Measurements from ENCODE around the gene AGAP1. TPM values are rescaled to one million over a fixed set of nuclear protein-coding genes. Genes with fewer than 3 reads are reported as not detected.
A peak's percentile ranks its signal among the peaks of the same experiment; 100 is the strongest.

Gene AGAP1
- total and polyA plus RNA-seq, 2 donors from 2014 or later = 8.1 to 44.5 TPM

DNA sequence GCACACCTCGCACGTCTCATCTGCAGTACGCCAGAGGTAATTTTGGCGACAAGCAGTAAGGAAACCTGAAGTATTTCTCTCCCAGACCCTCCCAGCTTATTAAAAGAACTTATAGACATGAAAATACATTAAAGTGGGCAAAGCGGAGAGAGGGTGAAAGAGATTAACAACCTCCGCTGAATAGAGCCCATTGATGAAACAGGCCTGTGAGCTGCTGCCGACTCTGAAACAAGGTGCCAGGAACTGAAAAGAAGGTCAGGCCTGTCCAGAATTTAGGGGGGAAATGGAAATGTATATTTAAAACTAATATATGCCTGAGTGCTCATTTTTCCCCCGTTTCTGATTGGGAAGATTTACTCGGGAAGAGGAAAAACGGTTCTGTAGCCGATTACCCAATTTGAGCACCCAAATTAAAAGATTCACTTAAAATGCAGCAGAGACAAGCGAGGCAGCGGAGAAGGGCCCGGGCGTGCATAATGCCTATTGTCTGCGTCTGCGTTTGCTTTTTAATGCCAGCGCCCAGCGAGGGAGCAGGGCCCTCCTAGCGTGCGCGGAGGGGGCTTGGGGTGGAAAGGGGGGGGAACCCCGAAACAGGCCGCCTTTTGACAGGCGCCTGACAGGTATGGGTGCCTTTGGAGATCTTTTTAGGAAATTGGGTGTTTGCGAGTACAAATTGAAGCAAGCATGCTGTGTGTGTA is 358.1 kb downstream of the AGAP1 start:
- H3K4me1 ChIP-seq (ENCODE audit: control insufficient read depth in 2 of 3, insufficient read depth in 2 of 3, low read depth in 1 of 3, low read length in 3 of 3) = no peaks in the 10 kb centered on the region
- no peak overlapping the region for H3K27ac ChIP-seq (ENCODE audit: low read depth in 2 of 2, low read length in 2 of 2)
- no peaks in the 10 kb centered on the region for H3K9me3 ChIP-seq (ENCODE audit: control insufficient read depth in 2 of 3, insufficient read depth in 1 of 3, low read length in 3 of 3)
- H3K9ac ChIP-seq (ENCODE audit: low read length in 3 of 3) = no peak overlapping the region
- FAIRE-seq (no peak), DNase-seq (no peak)
- H3K36me3 ChIP-seq (ENCODE audit: control insufficient read depth in 2 of 3, insufficient read depth in 3 of 3, low read length in 3 of 3) = no peaks in the 10 kb centered on the region
- H3K4me3 ChIP-seq (ENCODE audit: low read length in 3 of 3) = no peak overlapping the region
- H3K27me3 ChIP-seq (ENCODE audit: control insufficient read depth, insufficient read depth, low read length) = no peaks in the 10 kb centered on the region
- TF ChIP-seq, protein P1, sequence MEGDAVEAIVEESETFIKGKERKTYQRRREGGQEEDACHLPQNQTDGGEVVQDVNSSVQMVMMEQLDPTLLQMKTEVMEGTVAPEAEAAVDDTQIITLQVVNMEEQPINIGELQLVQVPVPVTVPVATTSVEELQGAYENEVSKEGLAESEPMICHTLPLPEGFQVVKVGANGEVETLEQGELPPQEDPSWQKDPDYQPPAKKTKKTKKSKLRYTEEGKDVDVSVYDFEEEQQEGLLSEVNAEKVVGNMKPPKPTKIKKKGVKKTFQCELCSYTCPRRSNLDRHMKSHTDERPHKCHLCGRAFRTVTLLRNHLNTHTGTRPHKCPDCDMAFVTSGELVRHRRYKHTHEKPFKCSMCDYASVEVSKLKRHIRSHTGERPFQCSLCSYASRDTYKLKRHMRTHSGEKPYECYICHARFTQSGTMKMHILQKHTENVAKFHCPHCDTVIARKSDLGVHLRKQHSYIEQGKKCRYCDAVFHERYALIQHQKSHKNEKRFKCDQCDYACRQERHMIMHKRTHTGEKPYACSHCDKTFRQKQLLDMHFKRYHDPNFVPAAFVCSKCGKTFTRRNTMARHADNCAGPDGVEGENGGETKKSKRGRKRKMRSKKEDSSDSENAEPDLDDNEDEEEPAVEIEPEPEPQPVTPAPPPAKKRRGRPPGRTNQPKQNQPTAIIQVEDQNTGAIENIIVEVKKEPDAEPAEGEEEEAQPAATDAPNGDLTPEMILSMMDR (IDR thresholded peaks at IDR 0.05; ENCODE audit: borderline replicate concordance, extremely low read depth, insufficient read depth) = no peak
- intact Hi-C loops (cut with DNase I) = no loop called here

DNA sequence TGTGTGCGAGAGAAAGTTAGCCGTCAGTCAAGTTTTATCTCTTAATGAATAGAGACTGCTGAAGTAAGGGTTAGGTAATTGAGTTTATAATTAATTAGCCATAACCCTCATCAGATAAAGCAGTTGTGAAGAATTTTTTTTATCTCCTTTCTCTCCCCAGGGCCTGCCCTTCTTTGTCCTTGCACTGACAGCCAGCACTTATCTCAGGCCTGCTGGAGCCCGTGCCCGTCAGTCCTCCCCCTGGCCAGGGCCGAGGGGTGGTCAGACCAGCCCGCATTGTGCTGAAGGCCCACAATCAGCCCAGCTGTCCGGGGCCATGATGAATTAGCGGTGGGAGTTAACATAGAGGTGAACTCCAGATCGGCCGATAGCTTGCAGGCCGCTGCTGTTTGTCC is 358.7 kb downstream of the AGAP1 start:
- FAIRE-seq = no peak
- Histone ChIP-seq H3K4me3 (ENCODE audit: low read length in 3 of 3) (no peak overlapping the region), H3K27ac (ENCODE audit: low read depth in 2 of 2, low read length in 2 of 2) (no peak overlapping the region), H3K36me3 (ENCODE audit: control insufficient read depth in 2 of 3, insufficient read depth in 3 of 3, low read length in 3 of 3) (no peaks in the 10 kb centered on the region), H3K27me3 (ENCODE audit: control insufficient read depth, insufficient read depth, low read length) (no peaks in the 10 kb centered on the region), H3K4me1 (ENCODE audit: control insufficient read depth in 2 of 3, insufficient read depth in 2 of 3, low read depth in 1 of 3, low read length in 3 of 3) (no peaks in the 10 kb centered on the region), H3K9me3 (ENCODE audit: control insufficient read depth in 2 of 3, insufficient read depth in 1 of 3, low read length in 3 of 3) (no peaks in the 10 kb centered on the region), H3K9ac (ENCODE audit: low read length in 3 of 3) (no peak overlapping the region)
- intact Hi-C loops (cut with DNase I) = no loop called here
- TF ChIP-seq, protein P1 (IDR thresholded peaks at IDR 0.05; ENCODE audit: borderline replicate concordance, extremely low read depth, insufficient read depth) = no peak
- peak in 3 of 5 donors; percentile 48 to 61 (median 48) for DNase-seq

DNA sequence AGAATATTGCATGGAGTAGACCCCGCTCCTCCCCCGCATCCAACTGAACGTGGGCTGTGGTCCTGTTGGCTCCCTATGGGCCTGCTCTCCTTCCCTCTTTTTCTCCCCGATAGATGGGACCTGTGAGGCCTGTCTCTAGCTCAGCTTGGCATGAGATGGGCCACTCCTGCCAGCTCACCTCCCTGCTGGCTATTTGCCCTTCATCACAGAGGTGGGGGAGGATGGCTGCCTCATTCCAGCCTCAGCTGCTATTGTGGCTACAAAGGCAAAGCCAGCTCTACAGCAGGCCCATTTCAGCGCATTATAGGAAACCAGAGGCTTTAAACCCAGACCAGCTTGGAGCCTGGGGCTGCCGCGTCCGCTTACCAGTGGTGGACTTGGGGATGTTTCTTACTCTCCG is 360.4 kb downstream of the AGAP1 start:
- Histone ChIP-seq H3K4me1 (ENCODE audit: control insufficient read depth in 2 of 3, insufficient read depth in 2 of 3, low read depth in 1 of 3, low read length in 3 of 3) (no peaks in the 10 kb centered on the region), H3K4me3 (ENCODE audit: low read length in 3 of 3) (no peak overlapping the region), H3K9ac (ENCODE audit: low read length in 3 of 3) (no peak overlapping the region), H3K9me3 (ENCODE audit: control insufficient read depth in 2 of 3, insufficient read depth in 1 of 3, low read length in 3 of 3) (no peaks in the 10 kb centered on the region), H3K36me3 (ENCODE audit: control insufficient read depth in 2 of 3, insufficient read depth in 3 of 3, low read length in 3 of 3) (no peaks in the 10 kb centered on the region), H3K27ac (ENCODE audit: low read depth in 2 of 2, low read length in 2 of 2) (no peak overlapping the region), H3K27me3 (ENCODE audit: control insufficient read depth, insufficient read depth, low read length) (no peaks in the 10 kb centered on the region)
- TF ChIP-seq, protein P1 (IDR thresholded peaks at IDR 0.05; ENCODE audit: borderline replicate concordance, extremely low read depth, insufficient read depth) = no peak
- DNase-seq (peak in 1 of 5 donors; percentile 15), FAIRE-seq (no peak)
- intact Hi-C loops (cut with DNase I) = no loop called here

DNA sequence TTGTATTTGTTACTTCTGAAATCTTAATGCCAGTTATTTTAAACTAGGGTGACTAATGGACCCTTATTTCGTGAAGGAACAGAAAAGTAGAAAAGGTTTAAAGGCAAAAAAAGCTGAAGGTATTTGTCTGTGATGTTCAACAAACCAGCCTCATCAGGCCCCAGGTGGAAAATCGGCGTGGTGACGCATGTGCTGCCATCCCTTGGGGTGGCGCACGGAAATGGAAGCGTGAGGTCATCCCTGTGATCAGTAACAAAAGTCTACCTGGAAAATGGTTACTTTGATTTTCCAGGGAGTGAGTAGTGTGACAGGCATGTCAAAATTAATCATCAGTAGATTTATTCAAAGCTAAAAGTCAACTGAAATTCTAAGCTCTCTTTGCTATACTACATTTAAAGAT is 361.2 kb downstream of the AGAP1 start:
- FAIRE-seq (no peak), DNase-seq (no peak)
- TF ChIP-seq, protein P1 (IDR thresholded peaks at IDR 0.05; ENCODE audit: borderline replicate concordance, extremely low read depth, insufficient read depth) = no peak
- intact Hi-C loops (cut with DNase I) = no loop called here
- Histone ChIP-seq H3K9ac (ENCODE audit: low read length in 3 of 3) (no peak overlapping the region), H3K27ac (ENCODE audit: low read depth in 2 of 2, low read length in 2 of 2) (no peak overlapping the region), H3K4me1 (ENCODE audit: control insufficient read depth in 2 of 3, insufficient read depth in 2 of 3, low read depth in 1 of 3, low read length in 3 of 3) (no peaks in the 10 kb centered on the region), H3K4me3 (ENCODE audit: low read length in 3 of 3) (no peak overlapping the region), H3K27me3 (ENCODE audit: control insufficient read depth, insufficient read depth, low read length) (no peaks in the 10 kb centered on the region), H3K9me3 (ENCODE audit: control insufficient read depth in 2 of 3, insufficient read depth in 1 of 3, low read length in 3 of 3) (no peaks in the 10 kb centered on the region), H3K36me3 (ENCODE audit: control insufficient read depth in 2 of 3, insufficient read depth in 3 of 3, low read length in 3 of 3) (no peaks in the 10 kb centered on the region)

All from kidney (tissue), 14 donors.